PC-3 (cell line): ENCODE measurements around the gene GNG8. TPM values are rescaled to one million over a fixed set of nuclear protein-coding genes. Genes with fewer than 3 reads are reported as not detected.

Source experiments
- ATAC-seq: fragments of 200-7000 bp; cut with Tn5 transposase; 2 replicates; pipeline ENCODE4 v1.9.1; 2020; ENCODE audit warnings: mild to moderate bottlenecking, moderate library complexity
- BruUV-seq: library from RNA; stranded (reverse); fragments of 400-500 nt; replicated peaks from 2 replicates; lab custom pipeline; 2021; lab: Mats Ljungman, UMichigan
- CTCF ChIA-PET: fragments of 300-600 bp; sonication (Branson Sonifier 250); formaldehyde crosslinking; loops from one replicate; lab custom pipeline; 2022; ENCODE audit warnings: antibody characterized with exemption; lab: Charles Lee
- POLR2A ChIA-PET: fragments of 300-600 bp; sonication (Branson Sonifier 250); formaldehyde crosslinking; loops from one replicate; lab custom pipeline; 2022; ENCODE audit warnings: antibody characterized with exemption; ENCODE audit not compliant: unreplicated experiment; lab: Charles Lee
- DNase-seq: peaks from one replicate; pipeline ENCODE4 v3.0.0-alpha.2; 2015
- H2AFZ ChIP-seq: fragments of 300-600 bp; sonication (generic); 2 replicates; pipeline ENCODE4 v1.6.0; 2016; ENCODE audit warnings: antibody characterized with exemption, low read length
- H3F3A ChIP-seq: fragments of 300-600 bp; sonication (generic); one replicate; pipeline ENCODE4 v1.6.0; 2017; ENCODE audit warnings: antibody characterized with exemption, low read length, control low read depth, mild to moderate bottlenecking; ENCODE audit not compliant: unreplicated experiment
- H3K27ac ChIP-seq: fragments of 300-600 bp; sonication (generic); 2 replicates; pipeline ENCODE4 v1.5.1; 2016; ENCODE audit warnings: mild to moderate bottlenecking, low read length
- H3K27me3 ChIP-seq: fragments of 300-600 bp; sonication (generic); 2 replicates; pipeline ENCODE4 v1.6.1; 2016; ENCODE audit warnings: low read length, mixed read lengths
- H3K36me3 ChIP-seq: fragments of 300-600 bp; sonication (generic); 2 replicates; pipeline ENCODE4 v1.6.1; 2016; ENCODE audit warnings: low read depth, mixed run types, low read length, mixed read lengths
- H3K4me1 ChIP-seq: fragments of 300-600 bp; sonication (generic); 2 replicates; pipeline ENCODE4 v1.5.1; 2016; ENCODE audit warnings: low read length; ENCODE audit not compliant: insufficient read depth
- H3K4me2 ChIP-seq: fragments of 300-600 bp; sonication (generic); 2 replicates; pipeline ENCODE4 v1.6.0; 2016; ENCODE audit warnings: low read length
- H3K4me3 ChIP-seq: fragments of 300-600 bp; sonication (generic); 2 replicates; pipeline ENCODE4 v1.5.1; 2016; ENCODE audit warnings: mild to moderate bottlenecking, low read length, mixed read lengths
- H3K79me2 ChIP-seq: fragments of 300-600 bp; sonication (generic); 2 replicates; pipeline ENCODE4 v1.6.1; 2017; ENCODE audit warnings: low read length, mixed read lengths
- H3K9ac ChIP-seq: fragments of 300-600 bp; sonication (generic); 2 replicates; pipeline ENCODE4 v1.6.0; 2016; ENCODE audit warnings: mild to moderate bottlenecking, low read length
- H3K9me2 ChIP-seq: fragments of 300-600 bp; sonication (generic); replicated peaks from 2 replicates; pipeline ENCODE4 v1.6.1; 2016; ENCODE audit warnings: mixed run types, low read length, mixed read lengths
- H3K9me3 ChIP-seq: fragments of 300-600 bp; sonication (generic); 2 replicates; pipeline ENCODE4 v1.6.1; 2016; ENCODE audit warnings: low read length, mixed read lengths
- H4K20me1 ChIP-seq: fragments of 300-600 bp; sonication (generic); 2 replicates; pipeline ENCODE4 v1.6.1; 2016; ENCODE audit warnings: low read length, mixed read lengths
- EZH2 ChIP-seq: fragments of 300-600 bp; sonication (generic); IDR thresholded peaks from one replicate; pipeline ENCODE4 v1.6.1; 2017; ENCODE audit warnings: antibody characterized with exemption, mild to moderate bottlenecking, low read length; ENCODE audit not compliant: unreplicated experiment
- EZH2phosphoT487 ChIP-seq: fragments of 300-600 bp; sonication (generic); IDR thresholded peaks from 2 replicates; pipeline ENCODE4 v1.6.1; 2018; ENCODE audit warnings: mild to moderate bottlenecking, antibody characterized with exemption, low read length, borderline replicate concordance
- intact Hi-C: fragments of 100-400 bp; cut with micrococcal nuclease; formaldehyde crosslinking; loops from 2 replicates; pipeline ENCODE4 v1.9.0; 2023
- total RNA-seq: library from RNA; depleted of rRNA; stranded (reverse); fragments of >200 nt; gene quantifications from 2 replicates; pipeline ENCODE4 v1.2.3, GENCODE V29; 2014
- TF ChIP-seq, protein P1 (sequence below): fragments of 300-600 bp; sonication (generic); conservative IDR thresholded peaks from 2 replicates; pipeline ENCODE4 v1.5.1; 2017; ENCODE audit warnings: antibody characterized with exemption, low read depth, mild to moderate bottlenecking, low read length

Gene GNG8
- total RNA-seq, 1 experiment from 2014 or later: not detected

DNA sequence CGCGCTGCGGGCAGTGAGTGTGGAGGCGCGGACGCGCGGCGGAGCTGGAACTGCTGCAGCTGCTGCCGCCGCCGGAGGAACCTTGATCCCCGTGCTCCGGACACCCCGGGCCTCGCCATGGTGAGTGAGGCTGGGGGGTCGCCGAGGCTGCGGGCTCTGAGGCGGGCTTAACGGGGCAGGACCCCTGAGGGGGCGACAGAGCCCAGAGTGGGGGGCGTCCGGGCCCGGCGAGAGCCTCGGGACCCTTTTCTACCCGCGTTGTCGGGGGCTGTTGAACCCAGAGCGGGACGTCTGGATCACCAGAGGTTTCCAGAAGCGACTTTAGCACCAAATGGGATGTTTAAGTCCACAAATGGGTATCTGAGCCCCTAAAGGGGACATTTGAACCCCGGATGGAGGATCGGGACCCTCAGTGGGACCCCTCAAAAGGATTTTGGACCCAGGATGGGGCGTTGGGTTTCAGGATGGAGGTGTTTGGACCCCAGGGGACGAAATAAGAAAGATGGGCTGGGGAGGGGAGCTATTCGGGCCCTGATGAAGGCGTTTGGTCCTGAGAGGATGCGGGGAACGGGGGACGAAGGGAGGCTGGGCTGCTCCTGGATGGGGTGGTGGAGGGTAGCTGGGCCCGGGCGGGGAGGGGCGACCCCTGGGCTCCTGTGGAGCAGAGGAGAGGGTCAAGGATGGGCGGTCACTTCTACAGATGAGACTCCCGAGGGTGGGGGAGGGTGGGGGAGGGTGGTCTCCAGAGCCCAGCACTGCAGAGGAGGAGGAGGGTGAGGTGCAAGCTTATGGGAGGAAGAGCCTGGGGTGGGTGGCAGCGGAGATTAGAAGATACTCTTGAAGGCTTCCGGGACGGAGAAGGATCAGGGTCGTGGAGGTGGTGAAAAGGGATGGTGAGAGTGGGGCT, 34.4 kb downstream of the GNG8 start, which contains the start of gene CALM3:
TSS of gene CALM3 (plus strand) at position 13 of the 907 bp plus-strand sequence. CDS start at position 118, 105 bp downstream.
- H3K79me2 ChIP-seq: peaks cover 44% of the 10 kb centered on the region

DNA sequence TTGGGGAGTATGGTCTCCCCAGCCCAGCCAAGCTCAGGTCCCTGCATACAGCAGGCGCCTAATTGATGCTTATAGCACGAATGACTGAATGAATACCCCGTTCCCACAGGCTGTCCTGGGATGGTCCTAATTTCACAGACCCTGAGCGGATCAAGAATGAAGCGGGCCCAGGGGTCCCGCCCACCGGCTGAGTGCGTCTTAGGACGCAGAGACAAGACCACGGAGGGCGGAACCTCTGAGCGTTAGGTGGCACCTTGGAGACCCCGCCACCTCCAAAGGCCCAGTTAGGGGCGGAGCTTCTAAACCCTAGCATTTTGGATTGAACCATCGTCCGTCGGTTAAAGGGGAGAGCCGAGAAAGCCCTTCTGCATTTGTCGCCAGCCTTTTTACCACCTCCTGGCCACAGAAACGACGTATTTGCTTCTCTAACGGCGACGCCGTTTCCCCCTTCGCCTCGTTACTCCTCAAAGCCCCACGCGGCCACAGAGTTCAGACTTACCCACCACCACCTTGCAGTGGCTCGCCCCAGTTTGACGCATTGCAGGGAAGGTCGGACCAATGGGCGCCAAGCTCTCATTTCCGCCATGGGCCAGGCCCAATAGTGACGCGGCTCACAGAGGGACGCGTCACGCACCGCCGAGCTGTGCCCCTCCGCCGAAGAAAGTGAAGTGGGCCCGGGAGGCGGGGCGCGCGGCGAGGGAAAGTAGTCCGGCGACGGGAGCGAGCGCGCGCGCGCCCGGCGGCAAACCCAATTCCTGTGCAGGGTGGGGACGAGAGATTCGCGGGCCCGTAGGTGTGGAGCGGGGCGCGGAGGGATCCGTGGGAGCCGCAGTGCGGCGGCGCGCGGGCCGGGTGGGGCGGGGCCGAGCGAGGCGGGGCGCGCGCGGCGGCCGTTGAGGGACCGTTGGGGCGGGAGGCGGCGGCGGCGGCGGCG, 35.4 kb downstream of the GNG8 start:
- TF ChIP-seq EZH2 (no peak), EZH2phosphoT487 (no peak)
- TF ChIP-seq, protein P1, sequence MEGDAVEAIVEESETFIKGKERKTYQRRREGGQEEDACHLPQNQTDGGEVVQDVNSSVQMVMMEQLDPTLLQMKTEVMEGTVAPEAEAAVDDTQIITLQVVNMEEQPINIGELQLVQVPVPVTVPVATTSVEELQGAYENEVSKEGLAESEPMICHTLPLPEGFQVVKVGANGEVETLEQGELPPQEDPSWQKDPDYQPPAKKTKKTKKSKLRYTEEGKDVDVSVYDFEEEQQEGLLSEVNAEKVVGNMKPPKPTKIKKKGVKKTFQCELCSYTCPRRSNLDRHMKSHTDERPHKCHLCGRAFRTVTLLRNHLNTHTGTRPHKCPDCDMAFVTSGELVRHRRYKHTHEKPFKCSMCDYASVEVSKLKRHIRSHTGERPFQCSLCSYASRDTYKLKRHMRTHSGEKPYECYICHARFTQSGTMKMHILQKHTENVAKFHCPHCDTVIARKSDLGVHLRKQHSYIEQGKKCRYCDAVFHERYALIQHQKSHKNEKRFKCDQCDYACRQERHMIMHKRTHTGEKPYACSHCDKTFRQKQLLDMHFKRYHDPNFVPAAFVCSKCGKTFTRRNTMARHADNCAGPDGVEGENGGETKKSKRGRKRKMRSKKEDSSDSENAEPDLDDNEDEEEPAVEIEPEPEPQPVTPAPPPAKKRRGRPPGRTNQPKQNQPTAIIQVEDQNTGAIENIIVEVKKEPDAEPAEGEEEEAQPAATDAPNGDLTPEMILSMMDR: no peak
- peak; percentile 84 for ATAC-seq

More for the DNA sequence above, 34.4 kb downstream of the GNG8 start, which contains the start of gene CALM3:
- H3K4me1 ChIP-seq: peaks cover 13% of the 10 kb centered on the region
- intact Hi-C loops: no loop called here
- no peaks in the 10 kb centered on the region for H3K9me2 ChIP-seq
- no peaks in the 10 kb centered on the region for H3F3A ChIP-seq
- H3K27me3 ChIP-seq: no peaks in the 10 kb centered on the region
- H3K4me3 ChIP-seq: peak within 1 kb of the TSS; percentile 100
- no peaks in the 10 kb centered on the region for H3K9me3 ChIP-seq
- no peak; the same call in 1 of the 2 replicates for ATAC-seq
- H3K36me3 ChIP-seq: 0 out of 2 replicates have a peak, but pooled peaks cover 13% of the 10 kb centered on the region
- BruUV-seq: TSS peak; percentile 82
- peak within 1 kb of the TSS; percentile 99 for H3K9ac ChIP-seq
- no peak for DNase-seq
- CTCF ChIA-PET: interaction anchor here (1.5 kb wide), 1 partner anchor 13 kb away, joined by 3 read pairs; no protein-coding TSS in a partner anchor
- H4K20me1 ChIP-seq: peaks cover 25% of the 10 kb centered on the region
- peak within 1 kb of the TSS; percentile 94 for H3K27ac ChIP-seq
- POLR2A ChIA-PET: no interaction called here
- H2AFZ ChIP-seq: peak within 1 kb of the TSS; percentile 90
- TF ChIP-seq EZH2 (no peak), EZH2phosphoT487 (no peak)
- TF ChIP-seq, protein P1: no peak
- peak within 1 kb of the TSS; percentile 98 for H3K4me2 ChIP-seq

More for the DNA sequence above, 35.4 kb downstream of the GNG8 start:
- TSS peak; percentile 93 for BruUV-seq
- Histone ChIP-seq H3K9me3 (no peaks in the 10 kb centered on the region), H3F3A (no peaks in the 10 kb centered on the region), H3K27me3 (no peaks in the 10 kb centered on the region), H3K36me3 (0 out of 2 replicates have a peak, but pooled peaks cover 6% of the 10 kb centered on the region), H3K4me3 (peak overlapping the region; percentile 100), H4K20me1 (peaks cover 25% of the 10 kb centered on the region), H3K4me1 (peaks cover 13% of the 10 kb centered on the region), H3K27ac (peak overlapping the region; percentile 94), H3K9me2 (no peaks in the 10 kb centered on the region), H2AFZ (peak overlapping the region; percentile 90), H3K4me2 (peak overlapping the region; percentile 82), H3K79me2 (peaks cover 44% of the 10 kb centered on the region), H3K9ac (peak overlapping the region; percentile 99)
- ChIA-PET POLR2A (interaction anchor here (0.8 kb wide), 1 partner anchor 71 kb away, joined by 5 read pairs; no protein-coding TSS in a partner anchor), CTCF (interaction anchor here (0.5 to 1.5 kb wide), 2 partner anchors 14 to 36 kb away, joined by 3 to 14 read pairs; no protein-coding TSS in a partner anchor)
- intact Hi-C loops: no loop called here
- peak; percentile 93 for DNase-seq
